HG02870 (cell line): Measurements from ENCODE around the gene MEFV.

ENCODE experiments used
- ATAC-seq: cut with Tn5 transposase; IDR thresholded peaks from one replicate; pipeline ENCODE4 v1.9.1; 2021; ENCODE audit warnings: mild to moderate bottlenecking, moderate library complexity; ENCODE audit not compliant: unreplicated experiment

MEFV gene

DNA sequence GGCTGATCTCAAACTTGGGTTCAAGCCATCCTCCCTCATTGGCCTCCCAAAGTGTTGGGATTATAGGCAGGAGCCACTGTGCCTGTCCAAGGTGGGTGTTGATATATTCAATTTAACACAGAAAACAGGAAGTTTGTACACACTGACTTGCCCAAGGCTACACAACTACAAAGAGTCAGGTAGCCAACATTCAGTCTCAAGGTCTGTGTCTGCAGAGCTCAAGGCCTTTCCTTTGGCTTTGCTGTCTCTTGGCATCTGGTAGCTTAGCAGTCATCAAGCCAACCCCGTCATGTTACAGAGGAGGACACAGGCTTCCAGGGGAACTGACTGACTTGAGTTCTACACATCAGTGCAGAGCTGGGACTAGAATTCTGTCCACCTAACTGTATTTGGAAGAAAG, 11.9 kb upstream of the MEFV start:
- no peak for ATAC-seq

DNA sequence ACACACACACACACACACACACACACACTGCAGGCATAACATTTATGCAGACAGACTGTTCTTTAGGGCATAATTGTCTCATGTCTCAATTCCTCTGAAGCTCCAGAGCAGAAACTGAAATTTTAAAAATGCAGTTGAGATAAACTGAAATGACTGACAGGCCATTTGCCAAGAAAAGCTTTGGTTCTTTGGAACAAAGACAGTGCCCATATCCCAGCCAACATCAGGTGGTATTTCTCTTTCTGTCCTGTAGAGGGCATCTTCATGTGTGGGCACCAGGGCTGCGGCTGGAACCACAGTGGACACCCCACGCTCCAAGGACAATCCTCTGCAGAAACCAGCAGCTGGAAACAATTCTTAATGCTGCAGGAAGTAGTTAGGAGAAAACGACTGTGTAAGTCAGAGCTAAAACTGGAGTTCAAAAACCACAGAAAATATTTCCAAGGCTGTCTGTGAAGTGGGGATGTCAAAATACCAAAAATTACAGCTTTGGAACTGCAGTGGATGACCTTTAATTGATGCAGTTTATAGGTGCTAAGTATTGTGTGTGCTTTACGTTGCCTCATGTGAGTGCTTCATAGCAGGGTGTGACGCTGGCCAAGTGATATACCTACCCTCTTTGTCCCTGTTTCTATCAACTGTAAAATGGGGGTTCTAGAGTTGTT, 10.6 kb upstream of the MEFV start:
- no peak for ATAC-seq

DNA sequence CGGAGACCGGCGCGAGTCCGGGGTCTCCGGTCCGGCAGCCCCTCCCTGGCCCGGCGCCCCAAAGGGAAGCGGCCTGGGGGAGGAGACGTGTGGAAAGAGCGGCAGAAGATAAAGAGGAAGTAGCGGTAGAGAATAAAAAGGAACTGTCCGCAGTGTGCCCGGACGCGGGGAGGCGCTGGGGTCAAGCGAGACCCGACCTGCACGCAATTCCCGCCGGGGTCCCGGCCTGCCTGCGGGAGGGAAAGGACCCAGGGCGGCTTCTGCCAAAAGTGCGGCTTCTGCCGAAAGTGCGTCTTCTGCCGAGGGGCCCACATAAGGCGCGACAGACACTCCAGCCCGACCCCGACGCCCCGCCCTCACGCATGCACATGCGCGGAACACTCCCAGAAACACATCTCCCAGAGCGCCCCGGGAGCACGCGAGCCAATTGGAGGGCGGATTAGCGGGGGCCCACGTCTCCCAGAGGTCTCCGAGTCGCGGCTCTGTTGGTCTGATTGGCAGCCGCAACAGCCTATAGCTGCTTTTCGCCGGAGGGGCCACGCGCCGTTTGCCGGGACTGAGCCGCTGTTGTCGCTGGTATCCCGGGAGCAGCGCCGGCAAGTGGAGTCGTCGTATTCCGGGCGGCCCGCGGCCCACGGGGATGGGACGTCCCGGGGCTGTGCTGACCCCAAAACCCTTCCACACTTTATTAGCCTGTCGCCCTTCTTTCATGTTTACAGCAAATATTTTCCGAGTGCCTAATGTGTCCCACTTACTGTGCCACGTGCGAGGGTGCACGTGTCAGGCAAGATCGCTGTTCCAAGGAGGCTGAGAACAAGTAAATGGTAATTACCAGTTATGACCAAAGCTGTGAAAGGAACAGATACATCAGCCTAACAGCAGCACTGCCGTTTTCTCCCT, 8.0 kb upstream of the MEFV start:
- ATAC-seq = peak; percentile 89

DNA sequence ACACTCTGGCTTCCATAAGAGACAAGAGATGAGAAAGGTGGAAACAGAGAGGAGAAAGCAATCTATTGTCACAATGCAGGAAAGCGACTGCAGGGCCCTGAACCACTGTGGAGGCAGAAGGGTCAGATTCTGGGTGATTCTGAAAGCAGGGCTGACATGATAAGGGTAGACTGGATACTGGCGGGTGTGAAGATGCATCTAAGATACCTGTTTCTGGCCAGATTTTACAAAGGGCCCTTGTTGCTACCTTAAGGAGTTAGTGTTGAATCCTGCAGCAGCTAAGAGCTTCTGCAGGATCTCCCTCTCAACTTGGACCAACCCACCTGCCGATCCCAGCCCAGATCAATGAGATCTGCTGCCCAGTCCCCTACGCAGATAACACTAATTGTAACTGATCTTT, 6.1 kb upstream of the MEFV start:
- ATAC-seq = no peak

DNA sequence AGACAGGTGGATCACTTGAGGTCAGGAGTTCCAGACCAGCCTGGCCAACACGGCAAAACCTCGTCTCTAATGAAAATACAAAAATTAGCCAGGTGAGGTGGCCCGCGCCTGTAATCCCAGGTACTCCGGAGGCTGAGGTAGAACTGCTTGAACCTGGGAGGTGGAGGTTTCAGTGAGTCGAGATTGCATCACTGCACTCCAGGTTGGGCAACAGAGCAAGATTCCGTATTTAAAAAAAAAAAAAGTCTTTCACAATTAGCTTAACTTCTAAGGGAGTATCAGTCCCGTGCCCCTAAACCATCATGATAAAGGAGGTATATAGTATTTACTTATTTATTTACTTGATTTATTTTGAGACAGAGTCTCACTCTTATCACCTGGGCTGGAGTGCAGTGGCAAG, 3.4 kb upstream of the MEFV start:
- no peak for ATAC-seq

DNA sequence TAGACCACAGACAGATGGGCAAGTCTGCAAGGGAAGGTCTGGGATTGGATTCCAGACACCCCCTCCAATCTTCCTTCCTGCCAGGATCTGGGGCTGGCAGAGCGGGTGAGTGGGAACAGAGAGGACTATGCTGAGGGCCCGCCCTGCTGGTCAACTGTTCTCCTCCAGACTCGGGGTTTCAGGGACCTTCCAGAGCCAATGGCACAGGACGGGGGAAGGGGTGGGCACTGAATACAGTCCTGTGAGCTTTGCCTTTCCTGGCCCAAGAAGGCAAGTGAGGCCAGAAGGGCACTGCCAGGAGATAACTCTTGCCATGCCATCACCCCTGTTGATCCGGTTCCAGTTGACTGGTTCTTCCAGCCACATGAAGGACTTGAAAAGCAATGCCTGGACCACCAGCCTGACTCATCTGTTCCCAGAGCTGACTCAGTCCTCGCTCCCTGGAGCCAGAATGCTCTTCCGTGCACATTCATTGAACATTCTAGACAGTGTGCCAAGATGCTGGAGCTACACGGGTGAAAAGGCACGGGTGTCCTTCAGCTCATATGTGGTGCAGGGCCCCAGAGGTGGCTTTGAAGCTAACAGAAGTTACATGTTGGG, 533 bp upstream of the MEFV start:
- ATAC-seq = no peak

DNA sequence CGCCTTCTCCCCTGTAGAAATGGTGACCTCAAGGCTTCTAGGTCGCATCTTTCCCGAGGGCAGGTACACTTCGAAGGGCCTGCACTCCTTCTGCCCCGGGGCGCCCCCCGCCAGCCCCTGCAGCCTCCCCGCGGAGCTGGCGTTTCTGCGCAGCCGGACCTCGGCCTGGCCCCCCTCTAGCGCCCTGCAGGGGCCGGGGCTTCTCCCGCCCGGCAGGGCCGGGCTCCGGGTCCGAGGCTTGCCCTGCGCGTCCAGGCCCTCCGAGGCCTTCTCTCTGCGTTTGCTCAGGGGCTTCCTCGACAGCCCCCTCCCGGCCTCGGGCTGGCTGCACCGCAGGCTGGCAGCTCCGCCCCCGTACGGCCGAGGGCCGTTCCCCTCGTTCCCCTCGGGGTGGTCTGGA, 2.1 kb downstream of the MEFV start:
- ATAC-seq = no peak

DNA sequence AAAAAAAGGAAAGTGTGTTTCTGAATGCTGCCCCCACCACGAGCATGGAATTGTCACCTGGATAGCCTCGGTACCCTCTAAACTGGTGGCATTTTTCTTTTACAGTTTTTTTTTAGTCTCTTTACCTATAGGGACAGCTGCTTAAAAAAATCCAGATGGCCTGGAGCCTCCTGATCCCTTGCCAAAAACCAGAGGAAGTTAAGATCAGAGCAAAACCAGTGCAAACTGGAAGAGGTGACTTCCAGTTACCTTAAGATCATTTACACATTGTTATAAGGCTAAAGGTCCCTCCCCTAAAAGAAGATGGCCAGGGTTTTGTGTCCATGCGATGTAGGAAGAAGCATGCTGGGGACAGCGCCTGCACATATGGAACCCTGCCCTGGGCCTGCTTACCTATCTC, 3.5 kb downstream of the MEFV start:
- ATAC-seq = no peak

DNA sequence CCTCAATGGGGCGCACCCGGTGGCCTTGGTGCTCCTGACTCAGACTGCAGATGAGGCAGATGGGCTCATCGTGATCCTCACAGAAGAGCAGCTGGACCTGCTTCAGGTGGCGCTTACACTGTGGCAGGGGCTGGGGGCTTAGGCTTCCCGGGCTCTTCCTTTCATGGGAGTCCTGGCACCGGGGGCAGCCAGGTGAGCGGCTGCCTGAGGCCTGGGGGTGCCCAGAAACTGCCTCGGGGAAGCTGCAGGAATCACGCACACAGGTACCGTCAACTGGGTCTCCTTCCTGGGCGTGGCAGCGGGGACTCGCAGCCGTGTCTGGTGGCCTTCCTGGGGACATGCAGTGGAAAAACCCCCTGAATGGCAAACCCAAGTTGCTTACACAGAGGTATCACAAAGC, 7.0 kb downstream of the MEFV start:
- no peak for ATAC-seq

DNA sequence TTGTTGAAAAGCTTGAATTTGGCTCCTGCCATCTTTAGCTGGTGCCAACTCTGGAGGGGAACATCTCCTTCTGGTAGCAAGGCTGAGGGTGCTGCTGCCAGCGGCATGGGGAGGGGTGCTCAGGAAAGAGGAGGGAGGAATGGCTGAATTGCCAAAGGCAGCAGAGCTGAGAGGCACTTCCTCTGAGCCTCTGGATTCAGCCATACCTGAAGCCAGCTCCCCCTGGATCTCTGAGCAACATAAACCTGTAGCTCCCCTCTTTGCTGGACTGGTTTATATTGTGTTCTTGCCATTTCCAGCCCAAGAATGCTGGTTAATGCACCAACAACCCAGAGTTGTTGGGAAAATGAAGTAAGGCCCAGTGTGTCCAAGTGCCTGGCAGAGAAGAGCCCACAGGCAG, 7.4 kb downstream of the MEFV start:
- no peak for ATAC-seq

DNA sequence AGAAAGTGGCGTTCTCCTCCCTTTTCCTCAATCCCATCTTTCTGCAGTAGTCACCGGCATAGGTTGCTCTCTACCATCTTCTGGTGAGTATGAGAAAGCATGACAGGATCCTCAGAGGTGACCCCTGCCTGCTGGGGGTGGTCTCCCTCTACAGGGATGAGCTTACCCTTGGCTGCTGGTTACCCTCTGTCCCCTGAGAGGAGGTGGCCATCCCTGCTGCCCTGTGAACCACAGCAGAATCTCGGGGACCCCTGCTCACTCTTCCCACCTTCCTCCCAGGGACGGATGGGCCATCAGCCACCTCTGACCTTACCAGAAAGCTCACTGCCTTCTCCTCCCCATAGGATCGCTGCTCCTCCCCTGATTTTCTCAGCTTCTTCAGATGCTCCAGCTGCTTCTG, 7.8 kb downstream of the MEFV start:
- no peak for ATAC-seq

DNA sequence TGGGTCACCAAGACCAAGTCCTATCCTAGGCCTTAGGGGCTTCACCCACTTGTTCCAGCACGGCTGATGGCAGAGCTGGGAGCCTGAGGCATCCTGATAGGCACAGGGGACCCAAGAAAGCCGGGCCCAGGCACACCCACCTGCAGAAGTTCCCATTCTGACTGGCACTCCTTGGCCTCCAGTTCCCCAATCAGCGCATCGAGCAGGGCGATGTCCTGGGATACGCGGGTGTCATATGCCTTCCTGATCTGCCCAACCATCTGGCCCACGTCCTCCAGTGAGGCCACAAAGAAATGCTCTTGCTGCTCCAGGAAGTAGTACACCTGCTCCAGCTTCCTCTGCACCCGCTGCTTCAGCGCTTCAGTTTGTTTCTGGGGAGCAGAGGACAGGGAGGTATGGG, 9.6 kb downstream of the MEFV start:
- no peak for ATAC-seq

DNA sequence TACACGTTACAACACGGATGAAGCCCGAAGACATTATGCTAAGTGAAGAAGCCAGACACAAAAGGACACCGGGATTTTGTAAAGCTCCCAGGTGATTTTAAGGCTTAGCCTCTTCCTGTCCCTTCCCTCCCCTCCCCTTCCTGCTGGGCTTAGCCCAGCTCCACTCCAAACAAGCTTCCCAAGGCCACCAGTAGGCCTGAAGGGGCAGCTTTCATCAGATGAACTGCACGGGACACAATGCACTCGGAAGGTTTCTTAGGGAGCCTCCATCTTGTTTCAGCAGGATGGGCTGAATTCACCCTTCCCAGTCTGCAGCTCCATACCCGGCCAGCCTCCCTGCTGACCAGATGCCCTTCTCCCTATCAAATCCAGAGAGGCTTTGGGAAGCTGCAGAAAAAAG, 10.4 kb downstream of the MEFV start:
- ATAC-seq = no peak

DNA sequence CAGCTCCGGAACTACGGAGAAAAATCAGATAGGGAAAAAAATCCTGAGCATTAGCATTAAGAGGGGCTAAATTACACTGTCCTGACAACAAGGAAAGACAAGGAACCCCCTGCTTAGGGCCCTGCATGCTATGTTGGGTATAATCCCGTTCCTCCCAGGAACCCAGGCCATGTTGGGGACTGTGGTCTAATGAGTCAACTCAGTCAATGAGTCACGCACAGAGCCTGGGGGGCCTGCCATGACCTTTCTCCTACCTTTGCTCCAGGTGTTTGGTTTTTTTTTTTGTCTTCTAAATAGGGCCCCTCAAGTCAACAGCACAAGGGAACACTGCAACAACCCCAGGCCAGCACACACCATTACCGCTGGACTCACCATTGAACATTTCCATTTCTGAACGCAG, 12.6 kb downstream of the MEFV start:
- no peak for ATAC-seq

DNA sequence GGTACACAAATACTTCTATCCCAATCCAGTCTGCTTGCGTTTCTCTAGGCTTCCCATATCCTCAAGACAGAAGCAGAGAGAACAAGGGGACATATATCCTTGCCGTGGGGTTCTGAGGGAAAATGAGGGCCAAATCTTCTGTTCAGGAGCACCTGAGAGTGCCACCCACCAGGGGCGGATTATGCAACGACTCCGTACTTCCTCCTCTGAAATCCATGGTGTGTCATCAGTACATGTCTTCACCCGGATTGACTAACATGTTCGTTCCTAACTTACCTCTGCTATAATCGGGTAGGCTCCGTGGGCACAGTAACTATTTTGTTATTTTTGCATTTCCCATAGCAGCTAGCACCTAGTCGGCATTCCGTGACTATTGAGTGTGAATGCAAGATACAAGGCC, 13.7 kb downstream of the MEFV start:
- no peak for ATAC-seq

DNA sequence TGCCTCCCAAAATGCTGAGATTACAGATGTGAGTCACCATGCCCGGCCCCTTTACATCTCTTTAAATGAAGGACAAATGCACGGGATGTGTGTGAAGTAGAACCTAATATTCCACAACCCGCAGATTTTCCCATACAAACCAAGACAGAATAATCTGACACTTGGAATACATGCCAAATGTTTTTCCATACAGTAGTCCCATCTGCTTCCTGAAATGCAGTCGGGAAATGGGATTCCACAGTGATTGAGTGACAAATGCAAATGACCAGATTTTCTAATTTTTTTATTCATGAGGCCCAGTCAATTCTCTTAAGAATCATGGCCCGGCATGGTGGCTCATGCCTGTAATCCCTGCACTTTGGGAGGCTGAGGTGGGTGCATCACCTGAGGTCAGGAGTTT, 14.7 kb downstream of the MEFV start:
- ATAC-seq = no peak

DNA sequence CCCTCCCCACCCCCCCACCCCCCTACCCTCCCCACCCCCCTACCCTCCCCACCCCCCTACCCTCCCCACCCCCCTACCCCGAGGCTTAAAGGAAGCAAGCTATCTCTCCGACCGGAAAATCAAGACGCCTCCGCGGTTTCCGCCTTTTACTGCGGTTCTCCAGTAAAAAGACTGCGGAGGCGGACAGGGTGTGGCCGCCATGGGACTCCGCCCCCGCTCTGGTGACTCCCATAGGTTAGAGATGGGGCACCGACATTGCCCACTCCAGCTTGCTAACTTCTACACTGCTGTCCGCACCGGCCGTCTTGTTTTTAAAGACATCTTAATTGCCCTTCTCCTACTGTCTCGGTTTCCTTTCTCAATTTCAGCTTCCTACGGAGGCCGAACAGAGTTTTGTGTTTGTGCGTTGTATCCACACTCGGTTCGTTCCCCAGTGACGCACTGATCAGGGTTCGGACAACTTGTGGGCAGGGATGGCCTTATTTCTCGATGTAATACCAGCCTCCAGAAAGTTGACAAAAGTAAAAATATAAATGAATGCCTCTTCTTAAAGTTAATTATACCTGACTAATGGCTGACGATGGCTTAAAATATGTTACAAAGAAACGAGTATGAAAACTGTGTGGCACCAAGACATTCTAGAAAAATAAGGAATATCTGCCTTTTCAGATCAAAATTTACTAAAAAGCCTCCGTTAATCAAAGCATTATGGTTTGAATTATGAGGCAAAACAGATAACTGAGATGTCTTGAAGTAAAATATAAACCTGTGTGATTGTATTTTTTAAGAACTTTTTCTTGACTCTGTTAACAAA, 20.4 kb downstream of the MEFV start:
- ATAC-seq = no peak

DNA sequence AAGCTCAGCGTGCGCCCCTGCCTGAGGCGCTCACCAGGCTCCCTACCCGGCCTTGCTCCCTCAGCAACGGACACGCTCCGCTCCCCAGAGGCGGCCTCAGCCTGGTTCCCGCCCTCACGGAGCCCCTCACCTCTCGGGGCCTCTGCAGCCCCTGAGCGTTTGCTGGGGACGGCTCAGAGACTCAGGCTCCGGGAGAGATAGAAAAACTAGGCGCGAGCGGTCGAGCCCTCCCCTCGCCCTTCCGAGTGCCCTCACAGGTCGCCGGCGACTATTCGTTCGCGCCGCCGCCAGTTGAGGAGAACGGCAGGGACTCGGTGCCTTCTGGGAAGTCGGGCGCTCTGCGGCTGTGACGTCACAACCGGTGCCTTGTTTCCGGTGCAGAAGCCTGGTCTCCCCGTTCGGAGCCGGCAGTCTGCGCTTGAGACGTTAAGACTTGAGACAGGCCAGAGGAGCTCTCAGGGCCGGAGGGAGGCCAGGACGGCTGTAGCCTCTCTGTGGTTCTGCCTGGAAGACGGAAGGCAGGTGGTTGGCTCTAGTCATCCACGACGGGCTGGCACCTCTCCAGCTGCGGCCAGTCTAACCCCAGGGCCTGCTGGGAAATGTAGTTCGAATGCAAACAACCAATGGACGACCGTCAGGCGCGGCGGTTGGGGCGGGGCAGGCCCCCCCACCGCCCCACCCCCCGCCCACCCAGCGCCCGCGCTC, 21.4 kb downstream of the MEFV start, which contains the start of gene ZNF200:
Gene ZNF200, minus strand, starts transcription at position 302 of the 705 bp plus-strand sequence. CDS start 1,403 bp downstream, outside the sequence.
- ATAC-seq = peak; percentile 85

DNA sequence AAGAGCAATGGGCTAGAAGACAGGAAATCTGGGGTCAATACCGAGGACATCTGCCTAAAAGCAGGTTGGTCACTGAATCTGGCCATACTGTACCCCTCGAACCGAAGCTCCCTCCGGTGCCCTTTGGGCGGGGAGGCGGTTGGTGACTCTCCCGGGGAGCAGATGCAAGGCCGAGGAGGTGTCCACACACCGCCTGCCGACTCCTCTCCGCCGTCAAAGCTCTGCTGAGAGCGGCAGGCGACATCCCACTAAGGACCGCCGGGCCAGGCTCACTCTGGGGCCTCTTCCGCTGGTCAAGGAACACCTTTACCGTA, 21.9 kb downstream of the MEFV start:
- no peak for ATAC-seq

DNA sequence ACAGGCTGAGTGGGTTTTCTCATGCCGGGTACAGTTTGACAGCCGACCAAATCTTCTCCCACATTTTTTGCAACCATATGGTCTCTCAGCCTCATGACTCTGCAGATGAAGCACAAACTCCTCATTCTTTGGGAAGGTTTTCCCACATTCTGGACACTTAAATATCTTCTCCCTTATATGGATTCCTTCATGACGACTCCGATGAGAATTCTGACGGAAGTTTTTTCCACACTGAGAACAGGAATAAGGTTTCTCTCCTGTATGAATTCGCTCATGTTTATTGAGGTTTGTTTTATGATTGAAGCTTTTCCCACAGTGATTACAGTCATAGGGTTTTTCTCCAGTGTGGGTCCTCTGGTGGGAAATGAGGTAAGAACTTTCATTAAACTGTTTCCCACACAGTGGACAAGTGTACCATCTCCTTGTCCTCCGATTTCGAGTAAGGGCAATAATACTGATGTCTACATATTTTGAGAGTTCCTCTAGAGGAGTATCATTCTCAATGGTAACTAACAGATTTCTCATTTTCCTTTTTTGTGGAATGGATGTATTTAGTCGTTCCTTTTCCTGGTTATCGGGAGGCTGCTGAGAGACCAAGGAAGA, 32.4 kb downstream of the MEFV start:
- no peak for ATAC-seq
